GM23338 (cell line): ENCODE data around the gene GDF11.

ENCODE experiments used
- CTCF ChIP-seq, 2 experiments: fragments of 200-600 bp in 1 of 2; sonication (generic) in 1 of 2; conservative IDR thresholded peaks; 2 replicates each; pipeline versions ENCODE4 v1.5.1 to v1.6.1; 2016 to 2017; ENCODE audit warnings: antibody characterized with exemption in 2 of 2, low read depth in 2 of 2, mild to moderate bottlenecking in 2 of 2, moderate library complexity in 1 of 2
- EZH2 ChIP-seq: fragments of 200-600 bp; sonication (generic); IDR thresholded peaks from one replicate; pipeline ENCODE4 v1.8.0; 2017; ENCODE audit warnings: antibody characterized with exemption, mild to moderate bottlenecking, low read depth; ENCODE audit not compliant: unreplicated experiment
- EZH2phosphoT487 ChIP-seq: fragments of 200-600 bp; sonication (generic); IDR thresholded peaks from one replicate; pipeline ENCODE4 v1.8.1; 2018; ENCODE audit warnings: antibody characterized with exemption; ENCODE audit not compliant: unreplicated experiment
- JUNB ChIP-seq: IDR thresholded peaks from one replicate; pipeline ENCODE4 v1.6.1; 2016; ENCODE audit warnings: antibody characterized with exemption; ENCODE audit not compliant: unreplicated experiment
- POLR2AphosphoS5 ChIP-seq: IDR thresholded peaks from 2 replicates; pipeline ENCODE4 v1.6.1; 2016; ENCODE audit warnings: antibody characterized with exemption, low read depth
- TF ChIP-seq, protein P1 (sequence below): IDR thresholded peaks from one replicate; pipeline ENCODE4 v1.6.1; 2018; ENCODE audit warnings: antibody characterized with exemption; ENCODE audit not compliant: unreplicated experiment

DNA sequence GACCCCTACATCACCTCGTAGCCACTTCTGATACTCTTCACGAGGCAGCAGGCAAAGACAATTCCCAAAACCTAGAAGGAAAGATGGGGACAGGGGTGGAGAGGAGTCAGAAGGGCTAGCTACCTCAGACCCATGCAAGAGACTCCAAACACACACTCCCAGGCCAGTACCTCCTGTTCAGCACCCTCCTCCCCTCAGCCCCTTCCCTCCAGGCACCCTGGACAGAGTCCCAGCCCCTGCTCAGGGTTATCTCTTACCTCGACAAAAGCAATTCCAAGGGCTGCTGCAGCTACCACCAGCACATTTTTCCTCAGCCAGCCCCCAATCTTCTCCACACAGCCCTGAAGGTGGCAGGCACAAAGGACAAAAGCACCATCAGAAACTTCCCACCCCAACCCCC, 17.4 kb upstream of the GDF11 start:
- TF ChIP-seq CTCF (conservative IDR thresholded peaks at IDR 0.05; ENCODE audit: low read depth in 2 of 2) (no peak), POLR2AphosphoS5 (no peak), EZH2phosphoT487 (no peak), EZH2 (no peak), JUNB (no peak)
- TF ChIP-seq, protein P1, sequence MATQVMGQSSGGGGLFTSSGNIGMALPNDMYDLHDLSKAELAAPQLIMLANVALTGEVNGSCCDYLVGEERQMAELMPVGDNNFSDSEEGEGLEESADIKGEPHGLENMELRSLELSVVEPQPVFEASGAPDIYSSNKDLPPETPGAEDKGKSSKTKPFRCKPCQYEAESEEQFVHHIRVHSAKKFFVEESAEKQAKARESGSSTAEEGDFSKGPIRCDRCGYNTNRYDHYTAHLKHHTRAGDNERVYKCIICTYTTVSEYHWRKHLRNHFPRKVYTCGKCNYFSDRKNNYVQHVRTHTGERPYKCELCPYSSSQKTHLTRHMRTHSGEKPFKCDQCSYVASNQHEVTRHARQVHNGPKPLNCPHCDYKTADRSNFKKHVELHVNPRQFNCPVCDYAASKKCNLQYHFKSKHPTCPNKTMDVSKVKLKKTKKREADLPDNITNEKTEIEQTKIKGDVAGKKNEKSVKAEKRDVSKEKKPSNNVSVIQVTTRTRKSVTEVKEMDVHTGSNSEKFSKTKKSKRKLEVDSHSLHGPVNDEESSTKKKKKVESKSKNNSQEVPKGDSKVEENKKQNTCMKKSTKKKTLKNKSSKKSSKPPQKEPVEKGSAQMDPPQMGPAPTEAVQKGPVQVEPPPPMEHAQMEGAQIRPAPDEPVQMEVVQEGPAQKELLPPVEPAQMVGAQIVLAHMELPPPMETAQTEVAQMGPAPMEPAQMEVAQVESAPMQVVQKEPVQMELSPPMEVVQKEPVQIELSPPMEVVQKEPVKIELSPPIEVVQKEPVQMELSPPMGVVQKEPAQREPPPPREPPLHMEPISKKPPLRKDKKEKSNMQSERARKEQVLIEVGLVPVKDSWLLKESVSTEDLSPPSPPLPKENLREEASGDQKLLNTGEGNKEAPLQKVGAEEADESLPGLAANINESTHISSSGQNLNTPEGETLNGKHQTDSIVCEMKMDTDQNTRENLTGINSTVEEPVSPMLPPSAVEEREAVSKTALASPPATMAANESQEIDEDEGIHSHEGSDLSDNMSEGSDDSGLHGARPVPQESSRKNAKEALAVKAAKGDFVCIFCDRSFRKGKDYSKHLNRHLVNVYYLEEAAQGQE: no peak
